GM12801 (cell line): ENCODE results near the gene GTF2A2.

Experiments
- TF ChIP-seq, protein P1 (sequence below): IDR thresholded peaks from one replicate; pipeline ENCODE4 v1.5.1; 2011; ENCODE audit warnings: control low read depth; ENCODE audit not compliant: insufficient read length; ENCODE audit errors: extremely low read depth

The GTF2A2 gene

DNA sequence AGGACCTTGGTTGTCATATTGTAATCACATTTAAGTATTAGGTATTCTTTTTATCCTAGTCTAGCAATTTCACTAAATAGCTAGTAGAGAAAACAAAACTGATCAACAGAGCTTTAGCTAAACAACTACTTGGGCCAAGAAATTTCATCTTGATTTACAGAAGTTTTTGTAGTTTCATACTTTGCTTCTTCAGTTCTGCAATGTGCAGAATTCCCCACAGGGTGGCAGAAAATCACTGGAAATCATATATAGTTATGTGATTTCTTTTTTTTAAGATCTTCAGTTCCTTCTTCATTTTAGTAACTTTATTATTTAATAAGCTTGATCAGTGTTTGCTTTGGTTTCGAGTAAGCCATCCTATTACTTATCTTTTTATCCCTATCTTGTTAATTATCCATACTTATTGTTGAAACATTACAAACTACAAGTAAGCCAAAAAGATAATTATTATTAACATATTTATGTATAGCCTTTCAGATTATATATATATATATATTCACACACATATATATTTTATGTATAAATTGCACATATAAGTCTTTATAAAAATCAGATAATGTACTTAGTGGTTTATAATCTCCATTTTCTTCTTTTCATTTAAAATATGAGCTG is 34.0 kb upstream of the GTF2A2 start:
- TF ChIP-seq, protein P1, sequence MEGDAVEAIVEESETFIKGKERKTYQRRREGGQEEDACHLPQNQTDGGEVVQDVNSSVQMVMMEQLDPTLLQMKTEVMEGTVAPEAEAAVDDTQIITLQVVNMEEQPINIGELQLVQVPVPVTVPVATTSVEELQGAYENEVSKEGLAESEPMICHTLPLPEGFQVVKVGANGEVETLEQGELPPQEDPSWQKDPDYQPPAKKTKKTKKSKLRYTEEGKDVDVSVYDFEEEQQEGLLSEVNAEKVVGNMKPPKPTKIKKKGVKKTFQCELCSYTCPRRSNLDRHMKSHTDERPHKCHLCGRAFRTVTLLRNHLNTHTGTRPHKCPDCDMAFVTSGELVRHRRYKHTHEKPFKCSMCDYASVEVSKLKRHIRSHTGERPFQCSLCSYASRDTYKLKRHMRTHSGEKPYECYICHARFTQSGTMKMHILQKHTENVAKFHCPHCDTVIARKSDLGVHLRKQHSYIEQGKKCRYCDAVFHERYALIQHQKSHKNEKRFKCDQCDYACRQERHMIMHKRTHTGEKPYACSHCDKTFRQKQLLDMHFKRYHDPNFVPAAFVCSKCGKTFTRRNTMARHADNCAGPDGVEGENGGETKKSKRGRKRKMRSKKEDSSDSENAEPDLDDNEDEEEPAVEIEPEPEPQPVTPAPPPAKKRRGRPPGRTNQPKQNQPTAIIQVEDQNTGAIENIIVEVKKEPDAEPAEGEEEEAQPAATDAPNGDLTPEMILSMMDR, result no peak

DNA sequence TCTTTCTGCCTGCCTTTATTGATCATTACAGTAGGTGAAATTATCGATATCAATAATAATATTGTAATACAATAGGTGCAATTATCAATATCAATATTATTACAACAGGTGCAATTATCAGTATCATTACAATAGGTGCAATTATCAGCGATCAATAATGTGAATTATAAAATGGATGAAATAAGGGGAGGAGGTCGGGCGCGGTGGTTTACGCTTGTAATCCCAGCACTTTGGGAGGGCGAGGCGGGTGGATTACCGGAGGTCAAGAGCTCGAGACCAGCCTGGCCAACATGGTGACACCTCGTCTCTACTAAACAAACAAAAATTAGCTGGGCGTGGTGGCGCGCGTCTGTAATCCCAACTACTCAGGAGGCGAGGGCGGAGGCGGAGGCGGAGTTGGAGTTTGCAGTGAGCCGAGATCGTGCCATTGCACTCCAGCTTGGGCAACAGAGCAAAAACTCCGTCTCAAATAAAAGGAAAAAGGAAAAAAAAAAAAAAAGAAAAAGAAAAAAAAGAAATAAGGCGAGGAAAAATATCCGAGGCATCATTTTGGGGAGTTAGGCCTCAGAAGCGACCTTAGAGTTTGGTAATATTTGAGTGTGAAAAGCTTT is 32.4 kb upstream of the GTF2A2 start:
- TF ChIP-seq, protein P1, result no peak

DNA sequence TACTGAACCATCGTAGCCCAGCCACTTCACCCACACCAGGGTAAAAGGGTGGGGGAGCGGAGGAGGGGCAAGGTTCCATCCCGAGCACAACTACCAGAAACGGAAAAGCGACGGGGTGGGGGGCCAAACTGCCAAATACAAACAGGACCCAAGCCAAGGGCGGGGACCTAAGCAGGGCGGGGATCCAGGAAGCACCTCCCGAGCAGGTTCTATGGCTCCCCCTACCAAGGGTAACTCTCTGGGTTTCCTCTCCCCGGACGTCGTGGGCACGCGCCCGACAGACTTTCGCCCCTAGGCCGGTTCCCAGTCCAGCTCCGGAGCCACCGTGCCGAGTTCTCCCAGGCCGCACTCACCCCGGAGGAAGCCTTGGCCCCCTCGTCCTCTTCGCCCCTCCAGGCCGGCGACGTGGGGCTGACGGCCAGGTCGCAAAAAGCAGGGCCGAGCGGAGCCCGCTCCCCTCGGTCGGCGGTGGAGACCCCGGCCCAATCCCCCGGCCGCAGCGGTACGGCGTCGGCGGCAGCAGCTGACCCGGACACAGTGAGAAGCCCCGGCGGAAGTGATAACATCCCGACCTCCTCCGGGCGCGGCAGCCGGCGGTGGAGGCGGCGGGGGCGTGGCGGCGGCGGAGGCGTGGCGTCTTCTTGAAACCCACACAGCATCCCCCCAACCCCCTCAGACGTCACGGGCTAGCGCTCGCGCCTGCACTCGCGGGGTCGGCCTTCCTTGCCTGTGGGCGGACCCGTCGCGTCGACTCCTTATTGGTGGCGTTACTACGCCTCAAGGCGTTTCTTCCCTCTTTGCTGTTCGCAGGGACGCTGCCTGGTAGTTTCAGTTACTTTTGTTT is 31.7 kb upstream of the GTF2A2 start, which contains the start of gene BNIP2:
TSS of gene BNIP2 (minus strand) at position 539 of the 844 bp plus-strand sequence. CDS start 6,863 bp downstream, outside the sequence.
- TF ChIP-seq, protein P1, result no peak

DNA sequence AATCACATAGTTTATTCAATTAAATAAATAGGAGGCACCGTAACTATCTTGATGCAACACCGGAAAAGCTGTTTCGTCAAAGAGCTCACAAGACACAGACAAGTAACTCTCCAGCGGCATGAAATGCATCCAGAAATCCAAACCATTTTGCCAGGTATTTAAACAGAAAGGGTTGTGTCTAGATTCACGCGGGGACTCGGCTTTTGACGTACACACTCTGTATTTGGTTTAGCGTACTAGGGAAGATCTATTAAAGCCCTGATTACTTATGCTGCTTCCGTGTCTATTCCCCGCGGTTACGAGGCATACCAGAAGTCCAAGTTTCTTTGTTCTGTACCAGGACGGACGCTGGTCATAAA is 31.1 kb upstream of the GTF2A2 start:
- TF ChIP-seq, protein P1, result no peak

DNA sequence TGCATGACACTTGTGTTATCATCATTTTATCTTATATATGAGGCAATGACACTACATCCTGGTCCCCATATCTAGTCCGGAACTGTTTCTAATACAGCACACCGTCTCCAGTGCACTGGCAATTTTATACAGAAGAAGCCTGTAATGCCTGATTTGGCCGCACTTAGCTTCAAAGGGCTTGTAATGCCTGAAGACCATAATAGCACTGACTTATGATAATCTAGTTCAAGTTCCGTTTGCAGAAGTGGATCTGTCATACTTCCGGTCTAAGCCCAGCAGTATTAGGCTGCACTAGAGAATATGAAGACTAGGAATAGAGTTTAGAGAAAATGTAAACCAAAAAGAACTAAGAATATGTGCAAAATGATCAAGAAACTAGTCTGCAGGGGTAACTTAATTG is 30.5 kb upstream of the GTF2A2 start:
- TF ChIP-seq, protein P1, result no peak

DNA sequence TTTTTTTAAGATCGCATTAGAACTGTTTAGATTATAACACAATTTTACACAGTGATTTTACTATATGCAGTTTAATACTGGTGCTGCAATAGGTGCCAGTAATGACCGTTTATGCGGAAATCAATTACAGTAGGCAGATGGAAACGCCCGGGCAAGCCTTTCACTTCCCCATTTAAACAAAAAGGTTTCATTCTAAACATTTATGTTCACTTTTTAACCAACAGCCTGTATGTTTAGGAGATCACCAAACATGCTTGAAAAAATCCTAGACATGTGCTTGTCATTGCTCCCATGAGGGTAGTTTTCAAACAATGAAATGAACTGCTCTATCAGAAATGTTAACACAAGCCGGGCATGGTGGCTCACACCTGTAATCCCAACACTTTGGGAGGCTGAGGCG is 29.1 kb upstream of the GTF2A2 start:
- TF ChIP-seq, protein P1, result no peak

DNA sequence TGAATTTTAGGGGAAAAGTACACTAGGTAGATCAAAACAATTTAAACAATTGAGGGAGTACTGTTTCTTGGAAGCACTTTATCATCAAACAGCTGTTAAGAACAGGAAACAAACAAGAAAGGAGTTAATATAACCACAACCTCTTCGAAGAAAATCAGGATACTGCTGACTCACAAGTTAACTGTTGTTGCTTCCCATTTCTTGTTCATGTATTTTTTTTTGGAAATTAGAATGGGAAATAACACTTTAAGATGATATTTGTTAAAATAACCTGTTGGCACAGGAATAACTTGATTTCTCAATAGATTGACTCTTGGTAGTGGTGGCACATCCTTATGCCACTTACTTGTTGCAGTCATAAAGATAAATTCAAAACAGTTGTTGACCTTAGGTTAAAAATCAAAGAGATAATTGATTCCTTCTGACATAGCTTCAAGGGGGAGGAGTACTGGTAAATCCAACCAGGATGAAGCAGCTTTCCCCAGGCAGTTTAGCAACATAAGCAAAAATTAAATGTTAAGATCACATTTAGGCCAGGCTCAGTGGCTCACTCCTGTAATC is 28.5 kb upstream of the GTF2A2 start:
- TF ChIP-seq, protein P1, result no peak
